ENCODE data around the gene MPG. TPM values are rescaled to one million over a fixed set of nuclear protein-coding genes. Genes with fewer than 3 reads are reported as not detected.

Gene MPG
- total RNA-seq, 1 experiment from 2014 or later: 210 TPM

GRCh38 chr16:66309-67182 lies 11.5 kb upstream of the MPG start:
- no peak for DNase-seq (ENCODE audit: low read depth)

DNA sequence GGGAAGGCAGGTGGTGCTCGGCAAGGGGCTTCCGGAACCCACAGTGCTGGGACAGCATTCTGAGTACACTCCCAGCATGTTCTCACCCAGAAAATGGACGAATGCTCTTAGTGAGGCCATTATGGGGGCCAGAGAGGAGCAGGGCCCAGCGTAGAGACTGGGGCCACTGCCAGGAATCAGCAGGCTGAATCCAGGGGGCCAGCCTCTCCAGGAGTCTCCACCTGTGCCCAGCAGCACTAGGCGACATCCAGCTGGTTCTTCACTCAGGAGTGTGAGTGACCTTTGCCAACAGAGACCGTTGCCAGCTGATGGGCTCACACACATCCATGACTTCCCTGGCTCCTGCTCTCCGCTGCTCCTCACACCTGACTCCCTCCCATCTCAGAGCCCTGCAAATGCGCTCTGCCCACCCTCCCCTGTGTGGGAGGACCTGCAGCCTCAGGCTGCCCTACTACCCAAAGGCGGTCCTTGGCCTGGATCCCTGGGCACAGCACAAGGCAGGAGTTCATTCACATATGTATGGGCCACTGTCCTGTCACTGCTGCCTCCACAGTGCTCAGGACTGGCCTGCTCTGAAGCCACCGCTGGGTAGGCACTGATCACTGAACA lies 10.7 kb upstream of the MPG start:
- DNase-seq (ENCODE audit: low read depth): no peak

DNA sequence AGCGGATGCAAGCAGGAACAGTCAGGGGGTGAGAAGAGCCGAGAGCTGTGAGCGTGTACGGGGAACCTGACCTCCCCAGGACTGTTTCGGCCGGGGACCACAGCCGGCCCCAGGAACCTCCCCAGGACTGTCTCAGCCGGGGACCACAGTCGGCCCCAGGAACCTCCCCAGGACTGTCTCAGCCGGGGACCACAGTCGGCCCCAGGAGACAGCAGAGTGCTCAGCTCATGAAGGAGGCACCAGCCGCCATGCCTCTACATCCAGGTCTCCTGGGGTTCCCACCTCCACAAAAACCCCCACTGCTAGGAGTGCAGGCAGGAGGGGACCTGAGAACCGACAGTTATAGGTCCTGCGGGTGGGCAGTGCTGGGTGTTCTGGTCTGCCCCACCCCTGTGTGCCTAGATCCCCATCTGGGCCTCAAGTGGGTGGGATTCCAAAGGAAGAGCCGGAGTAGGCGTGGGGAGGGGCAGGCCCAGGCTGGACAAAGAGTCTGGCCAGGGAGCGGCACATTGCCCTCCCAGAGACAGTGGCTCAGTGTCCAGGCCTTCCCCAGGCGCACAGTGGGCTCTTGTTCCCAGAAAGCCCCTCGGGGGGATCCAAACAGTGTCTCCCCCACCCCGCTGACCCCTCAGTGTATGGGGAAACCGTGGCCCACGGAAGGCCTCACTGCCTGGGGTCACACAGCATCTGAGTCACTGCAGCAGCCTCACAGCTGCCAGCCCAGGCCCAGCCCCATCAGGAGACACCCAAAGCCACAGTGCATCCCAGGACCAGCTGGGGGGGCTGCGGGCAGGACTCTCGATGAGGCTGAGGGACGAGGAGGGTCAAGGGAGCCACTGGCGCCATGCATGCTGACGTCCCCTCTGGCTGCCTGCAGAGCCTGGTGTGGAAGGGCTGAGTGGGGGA lies 9.9 kb upstream of the MPG start:
- DNase-seq (ENCODE audit: low read depth): no peak

DNA sequence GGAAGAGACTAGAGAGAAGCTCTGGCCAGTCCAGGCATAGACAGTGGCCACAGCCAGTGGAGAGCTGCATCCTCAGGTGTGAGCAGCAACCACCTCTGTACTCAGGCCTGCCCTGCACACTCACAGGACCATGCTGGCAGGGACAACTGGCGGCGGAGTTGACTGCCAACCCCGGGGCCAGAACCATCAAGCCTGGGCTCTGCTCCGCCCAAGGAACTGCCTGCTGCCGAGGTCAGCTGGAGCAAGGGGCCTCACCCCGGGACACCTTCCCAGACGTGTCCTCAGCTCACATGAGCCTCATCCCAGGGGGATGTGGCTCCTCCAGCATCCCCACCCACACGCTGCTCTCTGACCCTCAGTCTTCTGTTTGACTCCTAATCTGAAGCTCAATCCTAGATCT lies 8.8 kb upstream of the MPG start:
- DNase-seq (ENCODE audit: low read depth): no peak

- DNase-seq (ENCODE audit: low read depth): no peak
Observed at GRCh38 chr16:71210-71539, 6.8 kb upstream of the MPG start.

GRCh38 chr16:71540-72401 lies 6.3 kb upstream of the MPG start:
- DNase-seq (ENCODE audit: low read depth): peak; percentile 79

GRCh38 chr16:72561-73548 lies 5.2 kb upstream of the MPG start, which contains the start of gene RHBDF1:
RHBDF1 (minus strand) TSS chr16:72631; CDS start chr16:65015, 7,616 bp downstream.
- DNase-seq (ENCODE audit: low read depth): peak; percentile 66

- DNase-seq (ENCODE audit: low read depth): no peak
Observed at GRCh38 chr16:74051-74746, 3.8 kb upstream of the MPG start.

DNA sequence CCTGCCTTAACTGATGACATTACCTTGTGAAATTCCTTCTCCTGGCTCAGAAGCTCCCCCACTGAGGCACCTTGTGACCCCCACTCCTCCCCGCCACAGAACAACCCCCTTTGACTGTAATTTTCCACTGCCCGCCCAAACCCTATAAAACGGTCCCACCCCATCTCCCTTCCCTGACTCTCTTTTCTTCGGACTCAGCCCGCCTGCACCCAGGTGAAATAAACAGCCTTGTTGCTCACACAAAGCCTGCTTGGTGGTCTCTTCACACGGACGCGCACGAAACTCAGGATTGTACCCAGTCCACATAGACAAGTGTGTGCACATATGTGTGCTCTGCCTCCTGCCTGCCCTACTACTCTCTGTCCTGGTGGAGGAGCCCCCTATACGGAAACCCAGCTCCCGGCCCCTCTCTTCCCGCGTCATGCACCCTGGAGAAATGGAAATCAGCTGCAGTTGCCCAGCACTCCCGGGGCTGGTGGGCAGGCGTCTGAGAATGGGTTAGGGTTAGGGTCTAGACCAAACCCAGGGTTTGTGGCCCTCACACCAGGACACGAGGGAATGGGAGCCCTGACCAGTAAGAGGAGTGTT lies 3.2 kb upstream of the MPG start:
- no peak for DNase-seq (ENCODE audit: low read depth)

GRCh38 chr16:75580-76501 lies 2.2 kb upstream of the MPG start:
- DNase-seq (ENCODE audit: low read depth): peak; percentile 92

DNA sequence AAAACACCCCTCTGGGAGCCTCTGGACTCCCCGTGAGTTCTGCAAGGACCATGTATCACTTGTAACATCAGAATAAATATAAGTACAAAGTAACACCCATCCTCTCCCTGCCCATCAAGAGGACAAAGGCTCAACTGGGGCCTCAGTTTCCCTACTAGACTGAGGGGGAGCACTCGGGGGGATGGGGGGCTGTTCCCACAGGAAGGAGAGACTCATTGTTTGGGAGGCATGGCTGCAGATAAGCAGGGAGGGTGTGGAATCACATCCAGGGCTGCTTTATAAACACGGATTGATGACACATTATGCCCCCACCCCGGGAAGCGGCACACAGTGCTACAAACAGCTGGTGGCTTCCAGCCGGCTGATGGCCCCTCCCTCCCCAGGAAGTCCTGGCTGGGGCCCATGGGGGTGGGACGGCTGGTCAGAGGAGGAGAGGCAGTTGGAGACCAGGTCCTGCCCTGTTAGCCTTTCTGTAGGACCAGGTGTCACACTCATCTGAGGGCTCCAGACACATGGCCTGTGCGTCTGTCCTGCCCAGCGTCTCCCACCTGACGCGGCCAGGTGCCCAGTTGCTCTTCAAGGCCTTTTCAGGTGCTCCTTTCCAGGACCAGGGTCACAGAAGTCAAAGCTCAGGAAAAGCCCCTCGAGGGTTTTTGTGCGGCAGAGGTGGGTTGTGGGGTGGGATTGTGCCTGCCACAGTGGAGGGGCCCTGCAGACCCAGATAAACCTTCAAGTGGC lies 1.3 kb upstream of the MPG start:
- peak; percentile 93 for DNase-seq (ENCODE audit: low read depth)

DNA sequence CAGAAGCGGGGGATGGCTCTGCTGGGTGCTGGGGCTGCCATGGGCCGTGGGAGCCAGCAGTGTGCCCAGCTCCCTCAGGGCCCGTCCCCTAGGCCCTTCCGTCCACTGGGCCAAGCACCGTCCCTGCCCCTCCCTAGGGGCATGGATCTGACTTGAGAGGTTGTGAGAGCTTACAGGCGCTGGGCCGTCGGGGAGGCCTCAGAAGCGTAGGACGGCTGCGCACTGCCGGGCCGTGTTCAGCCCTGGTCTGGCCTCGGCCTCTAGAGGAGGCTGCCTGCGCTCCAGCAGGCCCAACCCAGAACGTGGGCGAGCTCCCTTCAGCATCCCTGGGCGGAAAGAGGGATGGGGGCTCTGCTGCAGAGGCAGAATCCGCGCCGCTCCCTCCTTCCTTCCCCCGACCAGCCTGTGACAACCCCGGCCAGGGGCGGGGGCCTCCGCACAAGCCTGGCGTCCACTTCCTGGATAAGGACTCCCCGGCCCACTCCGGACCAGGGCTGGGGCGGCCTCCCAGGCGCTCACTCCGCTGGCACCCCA lies 685 bp upstream of the MPG start:
- DNase-seq (ENCODE audit: low read depth): peak; percentile 73

DNA sequence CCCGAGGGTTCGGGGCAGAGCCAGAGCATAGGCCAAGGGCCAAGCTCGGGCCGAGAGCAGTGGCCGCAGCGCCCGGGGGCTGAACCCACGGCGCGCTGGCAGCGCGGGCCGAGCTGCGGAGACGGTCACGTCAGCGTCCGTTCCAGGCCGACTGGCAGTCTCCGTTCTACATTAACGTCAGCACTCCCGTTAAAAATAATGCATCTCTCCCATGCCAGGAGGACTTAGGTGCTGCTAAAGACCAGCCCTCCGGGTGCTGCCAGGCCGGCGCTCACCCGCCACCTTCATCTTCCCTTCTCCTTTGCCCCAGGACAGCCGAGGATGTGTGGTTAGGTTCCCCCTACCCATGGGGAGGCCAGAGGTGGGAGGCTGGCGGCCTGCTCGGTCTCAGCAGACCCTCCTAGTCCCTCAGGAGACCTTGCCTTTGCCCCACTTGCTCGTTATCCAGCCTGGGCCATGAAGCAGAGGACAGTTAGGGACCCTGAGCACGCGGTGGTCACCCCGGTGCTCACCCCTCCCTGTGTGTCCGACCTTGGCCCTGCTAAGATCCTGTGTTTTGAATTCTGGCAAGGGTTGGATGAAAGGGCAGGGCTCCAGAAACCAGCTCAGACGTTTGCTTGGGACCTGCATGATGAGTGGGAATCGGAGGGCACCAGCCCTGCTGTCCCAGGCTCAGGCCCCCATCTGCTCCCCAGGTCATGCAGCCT lies 572 bp downstream of the MPG start:
- DNase-seq (ENCODE audit: low read depth): peak; percentile 11

- DNase-seq (ENCODE audit: low read depth): peak; percentile 36
Observed at GRCh38 chr16:79151-80054, 1.4 kb downstream of the MPG start.

- no peak for DNase-seq (ENCODE audit: low read depth)
Observed at GRCh38 chr16:83060-83603, 5.1 kb downstream of the MPG start.
